ENCODE measurements around the gene SHD. TPM values are rescaled to one million over a fixed set of nuclear protein-coding genes. Genes with fewer than 3 reads are reported as not detected.
"Not testable (repeated sequence)": the region's sequence is repeated elsewhere in the genome, so short reads cannot be mapped to it uniquely, and the experiment has no call there.

Gene SHD
- total RNA-seq, 1 donor from 2014 or later = 8.8 TPM

- ATAC-seq = no peak
- no peak for DNase-seq (ENCODE audit: low spot score)
Measured at GRCh38 chr19:4324228-4324627, 45.2 kb downstream of the SHD start.

GRCh38 chr19:4326215-4326836 lies 47.3 kb downstream of the SHD start:
- ATAC-seq = no peak
- DNase-seq (ENCODE audit: low spot score) = no peak

GRCh38 chr19:4326837-4327251 lies 47.8 kb downstream of the SHD start:
- no peak for ATAC-seq

GRCh38 chr19:4327252-4327876 lies 48.3 kb downstream of the SHD start:
- DNase-seq (ENCODE audit: low spot score) (no peak), ATAC-seq (no peak)

More at GRCh38 chr19:4326837-4327251, 47.8 kb downstream of the SHD start:
- no peak for DNase-seq (ENCODE audit: low spot score)

- ATAC-seq (no peak), DNase-seq (ENCODE audit: low spot score) (no peak)
Measured at GRCh38 chr19:4327877-4328242, 48.8 kb downstream of the SHD start.

- DNase-seq (ENCODE audit: low spot score) = peak; percentile 68
Measured at GRCh38 chr19:4328243-4328990, 49.4 kb downstream of the SHD start.

GRCh38 chr19:4328991-4329681 lies 50.1 kb downstream of the SHD start:
- ATAC-seq; DNase-seq (ENCODE audit: low spot score): not testable (repeated sequence)

More at GRCh38 chr19:4328243-4328990, 49.4 kb downstream of the SHD start:
- ATAC-seq = peak; percentile 79

GRCh38 chr19:4329858-4330257 lies 50.8 kb downstream of the SHD start:
- ATAC-seq (no peak), DNase-seq (ENCODE audit: low spot score) (no peak)

- no peak for ATAC-seq
- no peak for DNase-seq (ENCODE audit: low spot score)
Measured at GRCh38 chr19:4334929-4335570, 56.0 kb downstream of the SHD start.

- peak; percentile 77 for DNase-seq (ENCODE audit: low spot score)
- peak; percentile 28 for ATAC-seq
Measured at GRCh38 chr19:4337906-4338440, 58.9 kb downstream of the SHD start.

- ATAC-seq = peak; percentile 45
- peak; percentile 77 for DNase-seq (ENCODE audit: low spot score)
Measured at GRCh38 chr19:4338441-4339355, 59.6 kb downstream of the SHD start, which contains the start of gene STAP2. Gene STAP2 (minus strand): TSS chr19:4338827. CDS start chr19:4338753, 74 bp downstream.

Other genes with a start within 250 kb of the SHD start
- gene ZBTB7A, start 212.4 kb upstream of the SHD start, total RNA-seq = 33.3 TPM
- gene MAP2K2, start 155.1 kb upstream of the SHD start, total RNA-seq = 63.1 TPM
- 52.0 TPM for gene CREB3L3, start 125.6 kb upstream of the SHD start, total RNA-seq
- 11.1 TPM for gene SIRT6, start 96.7 kb upstream of the SHD start, total RNA-seq
- 5.6 TPM for gene ANKRD24, start 96.6 kb upstream of the SHD start, total RNA-seq
- 1.3 TPM for gene EBI3, start 49.7 kb upstream of the SHD start, total RNA-seq
- 8.1 TPM for gene YJU2, start 32.2 kb upstream of the SHD start, total RNA-seq
- gene TMIGD2, start 23.1 kb downstream of the SHD start, total RNA-seq = 0.25 TPM
- gene FSD1, start 25.3 kb downstream of the SHD start, total RNA-seq = 1.3 TPM
- gene STAP2, start 59.6 kb downstream of the SHD start, total RNA-seq = 31.8 TPM
- 24.2 TPM for gene MPND, start 64.3 kb downstream of the SHD start, total RNA-seq
- gene SH3GL1, start 121.3 kb downstream of the SHD start, total RNA-seq = 30.2 TPM
- 3.3 TPM for gene CHAF1A, start 123.4 kb downstream of the SHD start, total RNA-seq
- gene UBXN6, start 178.5 kb downstream of the SHD start, total RNA-seq = 73.5 TPM
- 16.8 TPM for gene HDGFL2, start 193.0 kb downstream of the SHD start, total RNA-seq
- gene PLIN4, start 239.2 kb downstream of the SHD start, total RNA-seq = 36.8 TPM